Lower leg skin (tissue), 4 donors: ENCODE results near the gene KCNMA1. TPM values are rescaled to one million over a fixed set of nuclear protein-coding genes. Genes with fewer than 3 reads are reported as not detected.
A peak's percentile ranks its signal among the peaks of the same experiment; 100 is the strongest.

Source experiments
- DNase-seq, 2 donors: peaks; one replicate each; pipeline ENCODE4 v3.0.0-alpha.2; 2019; ENCODE audit warnings: low spot score in 2 of 2
- H3K4me3 ChIP-seq: fragments of 200-600 bp; sonication (generic); 2 replicates; pipeline ENCODE4 v1.5.1; 2017; ENCODE audit warnings: mild to moderate bottlenecking, low read depth; ENCODE audit not compliant: poor library complexity, severe bottlenecking
- CTCF ChIP-seq, 3 donors: fragments of 450-650 bp; IDR thresholded peaks; one replicate each; pipeline ENCODE4 v1.5.1; 2016; ENCODE audit warnings: antibody characterized with exemption in 3 of 3, mild to moderate bottlenecking in 3 of 3, moderate library complexity in 2 of 3
- POLR2A ChIP-seq, 2 donors: fragments of 450-650 bp; IDR thresholded peaks; one replicate each; pipeline ENCODE4 v1.6.1; 2016 to 2017; ENCODE audit warnings: antibody characterized with exemption in 2 of 2, mild to moderate bottlenecking in 1 of 2, moderate library complexity in 1 of 2
- WGBS, 2 donors: methylation state at CpG; one replicate each; pipeline ENCODE4 v1.1.5; 2018; 5-methylcytosine and 5-hydroxymethylcytosine counted together
- intact Hi-C: fragments of 100-400 bp; cut with DNase I; formaldehyde crosslinking; loops from one replicate; pipeline ENCODE4 v1.15.0; 2023; ENCODE audit warnings: low total_unique reads
- total RNA-seq, 4 donors: library from RNA; depleted of rRNA; stranded (reverse); fragments of >200 nt; gene quantifications; one replicate each; pipeline ENCODE4 v1.1.0, GENCODE V29; 2016

The KCNMA1 gene
- total RNA-seq, 4 donors from 2014 or later: 4.1 to 9.9 (median 6.5) TPM

GRCh38 chr10:76879116-76879913 is 758.3 kb downstream of the KCNMA1 start:
- intact Hi-C loops: no loop called here
- DNase-seq: no peak
- no peak overlapping the region for H3K4me3 ChIP-seq
- WGBS, 2 donors: 66% methylated on average over 9 of the region's 9 CpGs
- no peak for TF ChIP-seq CTCF (IDR thresholded peaks at IDR 0.05)
- TF ChIP-seq POLR2A (IDR thresholded peaks at IDR 0.05): no peak

GRCh38 chr10:76878514-76878913 is 759.1 kb downstream of the KCNMA1 start:
- 72 to 79% methylated on average over 3 of the region's 3 CpGs for WGBS, 2 donors
- no peak overlapping the region for H3K4me3 ChIP-seq
- intact Hi-C loops: no loop called here
- no peak for DNase-seq
- TF ChIP-seq CTCF (IDR thresholded peaks at IDR 0.05): no peak
- no peak for TF ChIP-seq POLR2A (IDR thresholded peaks at IDR 0.05)

GRCh38 chr10:76874896-76875295 is 762.7 kb downstream of the KCNMA1 start:
- no peak for TF ChIP-seq POLR2A (IDR thresholded peaks at IDR 0.05)
- TF ChIP-seq CTCF (IDR thresholded peaks at IDR 0.05): no peak
- intact Hi-C loops: no loop called here
- no peak overlapping the region for H3K4me3 ChIP-seq
- WGBS, 2 donors: 26 to 47% methylated on average over 3 of the region's 3 CpGs
- DNase-seq: no peak

GRCh38 chr10:76874176-76874575 is 763.4 kb downstream of the KCNMA1 start:
- intact Hi-C loops: no loop called here
- 19 to 23% methylated on average over 1 of the region's 1 CpG for WGBS, 2 donors
- H3K4me3 ChIP-seq: no peak overlapping the region
- peak in 1 of 2 donors; percentile 77 for DNase-seq
- no peak for TF ChIP-seq CTCF (IDR thresholded peaks at IDR 0.05)
- no peak for TF ChIP-seq POLR2A (IDR thresholded peaks at IDR 0.05)

- no peak for DNase-seq
- 87 to 92% methylated on average over 2 of the region's 2 CpGs for WGBS, 2 donors
- no peak for TF ChIP-seq POLR2A (IDR thresholded peaks at IDR 0.05)
- no peak for TF ChIP-seq CTCF (IDR thresholded peaks at IDR 0.05)
- H3K4me3 ChIP-seq: no peak overlapping the region
- intact Hi-C loops: no loop called here
These were observed 765.8 kb downstream of the KCNMA1 start for GRCh38 chr10:76871697-76872295.
